Activated CD8-positive, alpha-beta memory T cell treated with anti-CD3 and anti-CD28 coated beads, Interleukin-2, amount 10 ng/mL, durations not matched to agents 7 days and 5 days (primary cell): ENCODE results near the gene TANC2. TPM values are rescaled to one million over a fixed set of nuclear protein-coding genes. Genes with fewer than 3 reads are reported as not detected.

Experiments
- ATAC-seq: fragments of 150-1000 bp; cut with Tn5 transposase; one replicate; pipeline ENCODE4 v1.10.0; 2021; ENCODE audit warnings: moderate library complexity
- CTCF ChIA-PET: fragments of 350-600 bp; sonication (Branson Sonifier 250); formaldehyde crosslinking; loops from one replicate; lab custom pipeline; 2021; ENCODE audit warnings: antibody characterized with exemption; lab: Charles Lee
- DNase-seq: peaks from one replicate; pipeline ENCODE4 v3.0.0-alpha.2; 2020
- H3K27ac Mint-ChIP-seq: one replicate; pipeline ENCODE4 v1.8.0; 2021; ENCODE audit warnings: mild to moderate bottlenecking, mixed read lengths
- H3K27me3 Mint-ChIP-seq: one replicate; pipeline ENCODE4 v1.8.0; 2021; ENCODE audit warnings: mixed read lengths
- H3K36me3 Mint-ChIP-seq: one replicate; pipeline ENCODE4 v1.8.0; 2021; ENCODE audit warnings: mild to moderate bottlenecking, mixed read lengths
- H3K4me1 Mint-ChIP-seq: one replicate; pipeline ENCODE4 v1.8.0; 2021; ENCODE audit warnings: mixed read lengths
- H3K4me3 Mint-ChIP-seq: one replicate; pipeline ENCODE4 v1.8.0; 2021; ENCODE audit warnings: mild to moderate bottlenecking, moderate library complexity, mixed read lengths
- H3K9me3 Mint-ChIP-seq: one replicate; pipeline ENCODE4 v1.8.0; 2022; ENCODE audit warnings: low read depth, mixed read lengths
- microRNA-seq: library from miRNA; unstranded; fragments of <30 nt; microRNA quantifications from one replicate; pipeline ENCODE4 v1.2.0, GENCODE V29; 2022
- total RNA-seq, 2 experiments: library from RNA; stranded (reverse); gene quantifications; one replicate each; pipeline ENCODE4 v1.2.3, GENCODE V29; 2021

TANC2 gene
- total RNA-seq, 2 experiments from 2014 or later, result 8.7 to 26.2 TPM

- H3K9me3 Mint-ChIP-seq, result no peaks in the 10 kb centered on the region
- peaks cover 9% of the 10 kb centered on the region for H3K4me1 Mint-ChIP-seq
- no peak overlapping the region for H3K4me3 Mint-ChIP-seq
- no peak overlapping the region for H3K27ac Mint-ChIP-seq
- CTCF ChIA-PET, result interaction anchor here (1.5 kb wide), 1 partner anchor 404 kb away, joined by 3 read pairs; no protein-coding TSS in a partner anchor
- H3K27me3 Mint-ChIP-seq, result no peaks in the 10 kb centered on the region
- no peak for ATAC-seq
- DNase-seq, result no peak
- H3K36me3 Mint-ChIP-seq, result no peaks in the 10 kb centered on the region
Measured at GRCh38 chr17:62998166-62998565, 32.1 kb downstream of the TANC2 start.

GRCh38 chr17:62998665-62999393 is 32.8 kb downstream of the TANC2 start:
- Mint-ChIP-seq H3K27ac (no peak overlapping the region), H3K4me1 (peaks cover 11% of the 10 kb centered on the region), H3K36me3 (no peaks in the 10 kb centered on the region), H3K27me3 (no peaks in the 10 kb centered on the region), H3K4me3 (no peak overlapping the region), H3K9me3 (no peaks in the 10 kb centered on the region)
- DNase-seq (no peak), ATAC-seq (no peak)
- CTCF ChIA-PET, result interaction anchor here (0.6 to 1.5 kb wide), 3 partner anchors 39 to 472 kb away, joined by 3 read pairs; no protein-coding TSS in a partner anchor

- H3K27ac Mint-ChIP-seq, result no peak overlapping the region
Measured at GRCh38 chr17:62999736-63000135, 33.7 kb downstream of the TANC2 start.

GRCh38 chr17:63001689-63002394 is 35.8 kb downstream of the TANC2 start:
- Mint-ChIP-seq H3K36me3 (no peaks in the 10 kb centered on the region), H3K27me3 (no peaks in the 10 kb centered on the region), H3K4me3 (no peak overlapping the region), H3K9me3 (no peaks in the 10 kb centered on the region), H3K27ac (no peak overlapping the region), H3K4me1 (peaks cover 5% of the 10 kb centered on the region)
- ATAC-seq (no peak), DNase-seq (no peak)
- CTCF ChIA-PET, result no interaction called here

More at GRCh38 chr17:62999736-63000135, 33.7 kb downstream of the TANC2 start:
- ATAC-seq (no peak), DNase-seq (no peak)
- H3K36me3 Mint-ChIP-seq, result no peaks in the 10 kb centered on the region
- CTCF ChIA-PET, result interaction anchor here (0.9 kb wide), 1 partner anchor 407 kb away, joined by 3 read pairs; no protein-coding TSS in a partner anchor
- H3K9me3 Mint-ChIP-seq, result no peaks in the 10 kb centered on the region
- H3K4me1 Mint-ChIP-seq, result peaks cover 11% of the 10 kb centered on the region
- no peaks in the 10 kb centered on the region for H3K27me3 Mint-ChIP-seq
- no peak overlapping the region for H3K4me3 Mint-ChIP-seq

GRCh38 chr17:63002625-63003024 is 36.6 kb downstream of the TANC2 start:
- Mint-ChIP-seq H3K36me3 (no peaks in the 10 kb centered on the region), H3K27ac (no peak overlapping the region), H3K9me3 (no peaks in the 10 kb centered on the region), H3K4me1 (peaks cover 2% of the 10 kb centered on the region), H3K4me3 (no peak overlapping the region), H3K27me3 (no peaks in the 10 kb centered on the region)
- ATAC-seq (no peak), DNase-seq (no peak)
- CTCF ChIA-PET, result no interaction called here

GRCh38 chr17:63015824-63016223 is 49.8 kb downstream of the TANC2 start:
- no peak for DNase-seq
- peaks cover 14% of the 10 kb centered on the region for H3K36me3 Mint-ChIP-seq
- H3K4me1 Mint-ChIP-seq, result no peaks in the 10 kb centered on the region
- ATAC-seq, result no peak
- CTCF ChIA-PET, result no interaction called here
- H3K9me3 Mint-ChIP-seq, result no peaks in the 10 kb centered on the region
- H3K4me3 Mint-ChIP-seq, result no peak overlapping the region
- H3K27ac Mint-ChIP-seq, result no peak overlapping the region
- H3K27me3 Mint-ChIP-seq, result no peaks in the 10 kb centered on the region

Small RNAs within 50 kb of the gene (microRNA-seq; reads per million reads assigned to microRNA genes)
- not detected for gene MIR633

Other genes starting within 250 kb of the TANC2 start
- not detected for gene MARCHF10, start 157.9 kb upstream of the TANC2 start, total RNA-seq